HEK293 (cell line): ENCODE measurements around the gene RHBDF1.
"Not testable (repeated sequence)": the region's sequence is repeated elsewhere in the genome, so short reads cannot be mapped to it uniquely, and the experiment has no call there.

Experiments used
- CTCF ChIP-seq: fragments of 450-650 bp; formaldehyde crosslinking; IDR thresholded peaks from 2 replicates; pipeline ENCODE4 v1.5.1; 2016; ENCODE audit warnings: missing biosample characterization, missing genetic modification characterization
- KLF1 ChIP-seq: fragments of 450-650 bp; formaldehyde crosslinking; IDR thresholded peaks from 2 replicates; pipeline ENCODE4 v1.5.1; 2016; ENCODE audit warnings: missing biosample characterization, missing genetic modification characterization
- KLF10 ChIP-seq: fragments of 450-650 bp; IDR thresholded peaks from 2 replicates; pipeline ENCODE4 v1.5.1; 2018; ENCODE audit warnings: missing biosample characterization, mild to moderate bottlenecking, missing genetic modification characterization
- REPIN1 ChIP-seq: fragments of 450-650 bp; formaldehyde crosslinking; IDR thresholded peaks from 2 replicates; pipeline ENCODE4 v1.5.1; 2017; ENCODE audit warnings: missing biosample characterization, missing genetic modification characterization, low read depth
- ZFHX2 ChIP-seq: fragments of 450-650 bp; formaldehyde crosslinking; conservative IDR thresholded peaks from 2 replicates; pipeline ENCODE4 v1.5.1; 2016; ENCODE audit warnings: missing biosample characterization, missing genetic modification characterization
- ZFP3 ChIP-seq: fragments of 450-650 bp; formaldehyde crosslinking; IDR thresholded peaks from 2 replicates; pipeline ENCODE4 v1.5.1; 2016; ENCODE audit warnings: low read depth, missing biosample characterization, missing genetic modification characterization
- ZFP41 ChIP-seq: fragments of 450-650 bp; formaldehyde crosslinking; IDR thresholded peaks from 2 replicates; pipeline ENCODE4 v1.5.1; 2016; ENCODE audit warnings: missing biosample characterization, missing genetic modification characterization, borderline replicate concordance
- ZNF175 ChIP-seq: fragments of 450-650 bp; formaldehyde crosslinking; IDR thresholded peaks from 2 replicates; pipeline ENCODE4 v1.5.1; 2016; ENCODE audit warnings: missing biosample characterization, missing genetic modification characterization
- ZNF274 ChIP-seq, 2 experiments: fragments of 200-500 bp in 1 of 2; fragments of 450-650 bp in 1 of 2; sonication (Bioruptor generic) in 1 of 2; formaldehyde crosslinking in 1 of 2; IDR thresholded peaks; 2 replicates each; pipeline versions ENCODE4 v1.5.1 to v1.6.1; 2014 to 2016; ENCODE audit warnings: borderline replicate concordance in 1 of 2, inconsistent platforms in 1 of 2, low read length in 1 of 2, missing biosample characterization in 1 of 2, missing genetic modification characterization in 1 of 2
- ZNF449 ChIP-seq: fragments of 450-650 bp; formaldehyde crosslinking; IDR thresholded peaks from 2 replicates; pipeline ENCODE4 v1.5.1; 2017; ENCODE audit warnings: missing biosample characterization, mild to moderate bottlenecking, missing genetic modification characterization, moderate library complexity
- ZNF621 ChIP-seq: fragments of 450-650 bp; formaldehyde crosslinking; IDR thresholded peaks from 2 replicates; pipeline ENCODE4 v1.5.1; 2017; ENCODE audit warnings: missing biosample characterization, missing genetic modification characterization
- ZNF76 ChIP-seq: fragments of 450-650 bp; formaldehyde crosslinking; IDR thresholded peaks from 2 replicates; pipeline ENCODE4; 2016; ENCODE audit warnings: low read depth, missing biosample characterization, missing genetic modification characterization, borderline replicate concordance

GRCh38 chr16:30627-31026, 41.8 kb downstream of the RHBDF1 start:
- not testable (repeated sequence) for TF ChIP-seq ZFP41 (tag by site-specific recombination); ZNF274 (IDR thresholded peaks at IDR 0.05; ENCODE audit: low read length); ZNF274 (tag by site-specific recombination; IDR thresholded peaks at IDR 0.05; ENCODE audit: borderline replicate concordance); CTCF (tag by site-specific recombination); REPIN1; KLF10 (tag by site-specific recombination); KLF1 (tag by site-specific recombination); ZNF76; ZFHX2 (tag by site-specific recombination); ZNF621 (tag by site-specific recombination); ZFP3; ZNF449 (tag by site-specific recombination); ZNF175 (tag by site-specific recombination)
